Measurements from ENCODE around the gene APOBEC3B.

GRCh38 chr22:38948181-38948940 lies 33.8 kb upstream of the APOBEC3B start:
- TF ChIP-seq CTCF (IDR thresholded peaks at IDR 0.05; ENCODE audit: poor library complexity) = no peak
- no peak for TF ChIP-seq EZH2 (IDR thresholded peaks at IDR 0.05; ENCODE audit: borderline replicate concordance)
- TF ChIP-seq EZH2phosphoT487 (IDR thresholded peaks at IDR 0.05; ENCODE audit: low read depth, severe bottlenecking, unreplicated experiment) = no peak
